GM21723 (cell line): ENCODE data around the gene EVA1C.
"Not testable (repeated sequence)": the region's sequence is repeated elsewhere in the genome, so short reads cannot be mapped to it uniquely, and the experiment has no call there.

Source experiments
- ATAC-seq: cut with Tn5 transposase; IDR thresholded peaks from one replicate; pipeline ENCODE4 v1.9.1; 2021; ENCODE audit warnings: mild to moderate bottlenecking, moderate library complexity; ENCODE audit not compliant: unreplicated experiment

Gene EVA1C, protein sequence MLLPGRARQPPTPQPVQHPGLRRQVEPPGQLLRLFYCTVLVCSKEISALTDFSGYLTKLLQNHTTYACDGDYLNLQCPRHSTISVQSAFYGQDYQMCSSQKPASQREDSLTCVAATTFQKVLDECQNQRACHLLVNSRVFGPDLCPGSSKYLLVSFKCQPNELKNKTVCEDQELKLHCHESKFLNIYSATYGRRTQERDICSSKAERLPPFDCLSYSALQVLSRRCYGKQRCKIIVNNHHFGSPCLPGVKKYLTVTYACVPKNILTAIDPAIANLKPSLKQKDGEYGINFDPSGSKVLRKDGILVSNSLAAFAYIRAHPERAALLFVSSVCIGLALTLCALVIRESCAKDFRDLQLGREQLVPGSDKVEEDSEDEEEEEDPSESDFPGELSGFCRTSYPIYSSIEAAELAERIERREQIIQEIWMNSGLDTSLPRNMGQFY

DNA sequence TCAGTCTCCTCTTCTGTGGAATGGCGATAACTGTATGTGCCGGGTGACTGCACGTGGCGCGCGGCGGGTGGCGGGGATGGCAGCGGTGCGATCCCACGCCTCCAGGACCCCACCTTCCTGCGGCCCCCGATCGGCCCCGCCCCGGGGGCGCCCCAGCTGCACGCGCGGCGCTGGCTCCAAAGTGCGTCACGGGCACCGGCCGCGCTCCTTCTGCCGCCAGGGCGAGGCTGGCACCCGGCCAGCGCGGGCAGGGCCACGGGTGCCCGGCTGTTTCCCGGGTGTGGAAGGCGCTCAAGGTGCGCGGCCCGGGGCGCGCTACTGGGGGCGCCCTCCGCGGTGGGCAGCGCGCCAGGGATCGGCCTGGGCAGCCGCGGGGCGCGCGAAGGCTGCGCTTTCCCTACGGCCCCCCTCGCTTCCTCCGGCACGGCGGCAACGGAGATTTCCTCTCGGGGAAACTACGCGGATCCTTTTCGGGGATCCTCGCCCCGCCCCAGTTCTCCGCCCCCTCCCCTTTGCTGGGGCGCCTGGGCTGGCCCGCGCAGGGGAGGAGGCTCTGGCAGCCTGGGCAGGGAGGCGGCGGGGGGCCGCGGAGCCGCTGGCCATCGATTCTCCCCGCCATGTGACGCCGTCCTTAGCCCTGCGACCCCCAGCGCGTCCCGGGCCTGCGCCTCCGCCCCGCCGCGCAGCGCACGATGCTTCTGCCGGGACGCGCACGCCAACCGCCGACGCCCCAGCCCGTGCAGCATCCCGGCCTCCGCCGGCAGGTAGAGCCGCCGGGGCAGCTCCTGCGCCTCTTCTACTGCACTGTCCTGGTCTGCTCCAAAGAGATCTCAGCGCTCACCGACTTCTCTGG, at the start of gene EVA1C:
TSS of gene EVA1C (plus strand) at position 545 of the 853 bp plus-strand sequence. CDS start at position 693, 148 bp downstream.
- no peak for ATAC-seq

- no peak for ATAC-seq
Measured at GRCh38 chr21:32364387-32364786, 48.1 kb upstream of the EVA1C start.

DNA sequence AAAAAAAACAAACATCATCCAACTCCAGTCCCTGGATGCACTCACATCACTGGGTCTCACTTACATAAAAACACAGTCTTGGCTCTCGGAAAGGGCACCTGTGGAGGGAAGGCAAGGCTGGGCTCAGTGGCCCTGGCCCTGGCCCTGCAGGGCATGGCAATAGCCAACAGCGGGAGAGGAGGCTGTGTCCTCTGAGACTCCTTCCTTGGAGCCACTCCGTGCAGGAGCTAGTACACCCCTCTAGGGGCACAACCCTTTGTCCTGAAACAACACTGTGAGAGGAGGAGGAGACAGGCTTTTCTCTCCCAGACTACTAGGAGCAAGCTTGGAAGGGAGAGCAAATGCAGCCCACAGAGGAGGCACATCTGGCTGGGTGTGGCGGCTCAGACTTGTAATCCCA, 47.7 kb upstream of the EVA1C start:
- ATAC-seq = no peak

- ATAC-seq = no peak
Measured at GRCh38 chr21:32366191-32366590, 46.3 kb upstream of the EVA1C start.

DNA sequence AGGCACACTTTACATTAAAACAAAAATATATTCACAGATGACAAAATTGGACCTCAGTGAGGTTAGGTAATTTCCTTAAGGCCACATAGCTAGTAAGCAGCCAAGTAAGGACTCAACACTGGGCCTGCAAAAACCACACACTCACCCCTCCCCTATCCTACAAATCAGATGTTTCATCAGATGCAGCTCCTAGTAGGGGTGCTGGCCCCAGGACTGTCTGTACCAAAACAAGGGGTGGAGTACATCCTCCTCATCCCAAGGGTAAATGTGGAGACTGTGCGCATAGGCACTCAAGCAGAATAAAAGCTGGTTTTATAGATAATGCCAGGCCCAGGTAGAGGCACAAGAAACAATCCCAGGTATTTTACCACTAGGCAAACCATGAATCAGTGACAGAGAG, 45.3 kb upstream of the EVA1C start:
- ATAC-seq = no peak

DNA sequence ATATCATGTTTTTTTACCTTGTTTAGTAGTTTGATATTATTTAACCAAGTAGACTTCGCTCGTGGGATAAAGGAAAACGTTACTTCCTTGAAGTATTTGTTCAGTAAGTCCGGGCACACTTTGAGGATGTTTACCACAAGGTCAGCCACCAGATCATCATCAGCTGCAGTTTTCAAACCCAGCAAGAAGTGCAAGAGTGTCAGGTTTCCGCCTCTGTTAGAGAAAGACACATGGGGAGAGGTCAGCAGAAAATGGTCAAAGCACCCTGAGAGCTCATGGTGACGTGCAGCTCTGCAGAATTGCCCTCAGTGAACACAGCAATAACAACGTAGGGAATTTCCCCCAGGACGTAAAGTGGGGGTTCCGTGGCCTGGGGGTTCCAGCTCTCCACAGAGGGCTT, 44.1 kb upstream of the EVA1C start:
- no peak for ATAC-seq

GRCh38 chr21:32368961-32369360, 43.5 kb upstream of the EVA1C start:
- not testable (repeated sequence) for ATAC-seq

DNA sequence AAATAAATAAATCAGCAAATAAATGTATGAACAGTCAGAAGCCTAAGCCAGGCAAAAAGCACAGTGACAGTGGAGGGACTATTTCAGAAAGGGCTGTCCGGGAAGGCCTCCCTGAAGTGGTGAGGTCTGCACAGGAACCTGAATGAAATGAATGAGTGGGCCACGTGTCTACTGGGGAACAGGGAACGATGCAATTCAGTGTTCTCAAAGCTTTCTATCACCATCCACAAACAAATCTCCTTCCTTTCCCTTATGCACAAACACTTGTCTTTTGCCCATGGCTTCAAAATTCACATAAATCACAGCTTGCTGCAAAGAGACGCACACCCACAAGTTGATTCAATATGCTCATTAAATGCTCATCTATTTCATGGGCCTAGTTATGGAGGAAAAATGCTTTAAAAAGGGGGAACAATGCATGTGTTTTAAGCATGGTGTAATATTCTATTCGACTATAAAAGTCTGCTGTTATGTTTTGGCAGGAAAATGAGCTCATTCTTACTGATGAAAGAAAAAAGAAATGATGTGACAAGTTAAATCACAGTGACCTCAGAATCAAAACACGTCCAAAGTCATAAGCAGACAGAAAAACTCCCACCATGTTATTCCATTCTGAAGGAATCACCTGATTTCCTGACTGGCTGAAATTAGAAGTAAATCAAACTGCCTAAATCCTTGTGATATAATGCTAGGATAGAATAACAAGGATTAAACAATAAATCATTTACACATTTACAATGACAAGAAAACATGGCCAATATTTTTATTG, 41.3 kb upstream of the EVA1C start:
- no peak for ATAC-seq

DNA sequence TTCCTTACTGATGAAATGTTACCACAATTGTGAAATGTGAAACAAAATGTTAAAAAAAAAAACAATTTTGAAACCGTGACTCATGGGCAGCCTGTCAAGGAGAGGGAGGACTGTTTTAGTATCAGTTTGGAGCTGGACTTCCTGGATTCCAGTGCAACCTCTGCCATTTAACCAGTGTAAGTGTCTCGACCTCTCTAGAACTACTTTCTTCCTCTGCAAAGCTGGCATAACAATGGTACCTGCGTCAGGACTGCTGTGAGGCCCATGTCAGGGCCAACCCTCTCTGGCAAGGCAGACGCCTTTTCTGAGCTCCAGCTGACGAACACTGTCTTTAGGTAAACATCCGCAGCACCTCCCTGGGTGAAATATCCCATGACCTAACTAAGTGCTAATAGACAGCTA, 40.6 kb upstream of the EVA1C start:
- ATAC-seq = no peak

- no peak for ATAC-seq
Measured at GRCh38 chr21:32372755-32373154, 39.8 kb upstream of the EVA1C start.

DNA sequence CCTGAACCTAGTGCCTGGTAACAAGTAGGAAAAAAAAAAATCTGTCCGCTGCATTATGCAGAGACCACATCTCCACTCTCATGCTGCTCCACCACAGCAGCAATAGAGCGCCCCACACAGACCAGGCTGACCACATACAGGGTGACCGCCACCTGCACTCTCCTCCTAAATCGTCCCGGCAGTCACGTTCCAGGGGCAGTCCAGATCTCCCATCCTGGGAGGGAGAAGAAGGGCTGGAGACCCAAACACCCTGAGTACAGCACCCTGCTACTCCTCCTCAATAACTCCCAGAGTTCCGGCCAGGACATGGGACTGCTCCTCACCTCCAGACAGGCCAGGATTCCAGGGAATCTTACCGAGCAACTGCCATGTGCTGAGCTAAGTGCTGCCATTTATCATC, 35.0 kb upstream of the EVA1C start:
- ATAC-seq = no peak

DNA sequence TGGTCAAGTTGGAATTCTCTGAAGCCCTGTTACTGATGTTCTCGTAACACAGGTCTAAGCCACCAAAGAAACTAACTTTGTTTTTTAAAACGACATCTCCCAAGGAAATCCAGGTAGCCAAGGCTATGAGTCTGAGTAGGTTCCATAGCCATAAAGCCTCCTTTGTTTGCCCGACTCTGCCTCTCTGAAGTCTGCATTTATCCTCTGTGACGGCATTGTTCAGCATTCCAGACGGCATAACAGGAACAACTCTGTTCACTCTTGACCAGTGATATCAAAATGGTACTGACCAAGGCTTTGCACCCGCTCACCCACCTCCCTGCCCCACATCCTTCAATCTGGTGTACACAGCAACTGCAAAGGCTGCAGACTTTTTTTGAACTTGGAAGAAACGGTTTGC, 34.5 kb upstream of the EVA1C start:
- no peak for ATAC-seq

DNA sequence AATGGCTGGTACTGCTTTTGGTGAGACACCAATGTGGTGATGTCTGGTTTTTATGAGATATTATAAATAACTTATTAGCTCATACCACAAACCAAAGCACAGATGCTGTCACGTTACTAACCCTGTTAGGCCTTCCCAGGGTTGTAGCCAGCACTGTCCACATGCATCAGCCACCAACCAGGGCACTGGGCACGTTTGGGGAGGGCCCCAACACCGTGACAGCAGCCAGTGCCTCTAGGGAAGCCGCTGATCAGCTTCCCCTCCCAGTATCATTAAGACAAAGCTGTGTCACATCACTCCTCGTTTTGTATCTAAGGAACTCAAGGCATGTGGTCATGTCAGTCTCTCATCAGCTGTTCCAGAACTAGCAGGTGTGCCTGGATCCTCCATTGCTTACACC, 33.5 kb upstream of the EVA1C start:
- no peak for ATAC-seq

GRCh38 chr21:32380940-32381339, 31.6 kb upstream of the EVA1C start:
- ATAC-seq = no peak

DNA sequence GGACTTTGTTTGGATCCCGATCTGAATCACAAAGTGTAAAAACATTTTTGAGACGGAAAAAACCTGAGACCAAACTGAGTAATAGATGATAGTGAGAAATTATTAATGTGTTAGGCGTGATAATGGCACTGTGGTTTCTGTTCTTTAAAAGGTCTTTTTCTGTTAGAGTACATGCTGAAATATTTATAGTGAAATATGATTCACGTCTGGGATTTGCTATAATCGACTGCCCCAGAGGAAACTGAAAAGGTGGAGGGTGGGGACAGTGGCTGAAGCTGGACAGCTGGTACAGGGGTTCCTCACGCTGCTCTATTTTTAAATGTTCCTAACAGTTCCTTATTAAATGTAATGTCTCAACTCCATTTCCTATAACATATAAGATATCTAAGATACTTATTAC, 30.9 kb upstream of the EVA1C start:
- ATAC-seq = no peak

- ATAC-seq = no peak
Measured at GRCh38 chr21:32382108-32382644, 30.3 kb upstream of the EVA1C start.

GRCh38 chr21:32383812-32384211, 28.7 kb upstream of the EVA1C start:
- no peak for ATAC-seq

- no peak for ATAC-seq
Measured at GRCh38 chr21:32386195-32386870, 26.2 kb upstream of the EVA1C start.

GRCh38 chr21:32387151-32387550, 25.4 kb upstream of the EVA1C start:
- no peak for ATAC-seq

DNA sequence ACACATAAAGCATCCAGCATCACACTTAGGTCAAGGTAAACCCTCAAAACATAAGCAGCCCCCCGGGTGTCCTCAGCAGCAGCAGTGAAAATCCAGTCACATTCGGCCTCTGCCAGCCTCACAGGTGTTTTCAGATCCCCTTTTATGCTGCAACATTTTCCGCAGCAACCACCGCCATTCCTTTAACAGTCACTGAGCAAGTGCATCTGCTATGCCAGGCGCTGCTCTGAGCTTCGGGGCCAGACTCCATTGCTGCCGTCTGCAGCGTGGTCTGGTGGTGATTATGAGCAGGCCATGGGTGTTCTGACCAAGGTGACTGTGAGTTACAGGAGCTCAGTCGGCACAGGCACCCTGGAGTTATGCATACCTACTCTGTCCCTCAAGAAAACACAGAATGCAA, 24.2 kb upstream of the EVA1C start:
- ATAC-seq = no peak
